A673 (cell line): Measurements from ENCODE around the gene PNRC2. TPM values are rescaled to one million over a fixed set of nuclear protein-coding genes. Genes with fewer than 3 reads are reported as not detected.

Experiments
- BruUV-seq: library from RNA; stranded (reverse); fragments of 400-500 nt; replicated peaks from 2 replicates; lab custom pipeline; 2021; lab: Mats Ljungman, UMichigan
- CTCF ChIA-PET: fragments of 300-600 bp; sonication (Branson Sonifier 250); formaldehyde crosslinking; loops from one replicate; lab custom pipeline; 2022; ENCODE audit warnings: antibody characterized with exemption; lab: Charles Lee
- POLR2A ChIA-PET: fragments of 300-600 bp; sonication (Branson Sonifier 250); formaldehyde crosslinking; loops from one replicate; lab custom pipeline; 2022; ENCODE audit warnings: antibody characterized with exemption; ENCODE audit not compliant: low non-redundant PET; lab: Charles Lee
- DNase-seq: peaks from one replicate; pipeline ENCODE4 v3.0.0-alpha.2; 2015; ENCODE audit warnings: low spot score
- H3K27ac ChIP-seq: fragments of 200-600 bp; sonication (generic); 2 replicates; pipeline ENCODE4 v1.5.1; 2016; ENCODE audit warnings: mixed run types, low read depth, mild to moderate bottlenecking, mixed read lengths, antibody characterized with exemption, low read length; ENCODE audit not compliant: poor library complexity, severe bottlenecking
- H3K27me3 ChIP-seq: fragments of 200-600 bp; sonication (generic); replicated peaks from 2 replicates; pipeline ENCODE4 v1.6.1; 2017; ENCODE audit warnings: mixed run types, low read depth, mild to moderate bottlenecking, mixed read lengths, antibody characterized with exemption, low read length; ENCODE audit not compliant: insufficient read depth, poor library complexity
- H3K36me3 ChIP-seq: fragments of 200-600 bp; sonication (generic); 2 replicates; pipeline ENCODE4 v1.6.1; 2016; ENCODE audit warnings: mixed run types, mild to moderate bottlenecking, mixed read lengths, antibody characterized with exemption, low read length; ENCODE audit not compliant: insufficient read depth, poor library complexity, severe bottlenecking
- H3K4me1 ChIP-seq: fragments of 200-600 bp; sonication (generic); 2 replicates; pipeline ENCODE4 v1.6.1; 2017; ENCODE audit warnings: mixed run types, mild to moderate bottlenecking, mixed read lengths, antibody characterized with exemption, low read length; ENCODE audit not compliant: insufficient read depth, poor library complexity, severe bottlenecking
- H3K4me3 ChIP-seq: fragments of 200-600 bp; sonication (generic); 2 replicates; pipeline ENCODE4 v1.5.1; 2016; ENCODE audit warnings: low read depth, mixed run types, mild to moderate bottlenecking, mixed read lengths, low read length; ENCODE audit not compliant: poor library complexity, severe bottlenecking
- H3K9me3 ChIP-seq: fragments of 200-600 bp; sonication (generic); 2 replicates; pipeline ENCODE4 v1.6.1; 2016; ENCODE audit warnings: mixed run types, low read depth, mild to moderate bottlenecking, mixed read lengths, antibody characterized with exemption, low read length; ENCODE audit not compliant: poor library complexity, severe bottlenecking
- EZH2 ChIP-seq: fragments of 200-600 bp; sonication (generic); IDR thresholded peaks from 2 replicates; pipeline ENCODE4 v1.6.1; 2017; ENCODE audit warnings: borderline replicate concordance, low read depth, mild to moderate bottlenecking, mixed read lengths, antibody characterized with exemption, low read length; ENCODE audit not compliant: poor library complexity, severe bottlenecking
- intact Hi-C: fragments of 100-400 bp; cut with micrococcal nuclease; formaldehyde crosslinking; loops from one replicate; pipeline ENCODE4 v1.10.0; 2022; ENCODE audit not compliant: unreplicated experiment
- total RNA-seq: library from RNA; stranded (reverse); gene quantifications from 2 replicates; pipeline ENCODE4 v1.2.3, GENCODE V29; 2021
- TF ChIP-seq, protein P1 (sequence below): fragments of 300-800, 200-600 bp; sonication (generic); conservative IDR thresholded peaks from 2 replicates; pipeline ENCODE4 v1.5.1; 2017; ENCODE audit warnings: low read depth, mild to moderate bottlenecking, antibody characterized with exemption, low read length, moderate library complexity, mixed read lengths

The PNRC2 gene
- total RNA-seq, 1 experiment from 2014 or later, result 76.2 TPM

DNA sequence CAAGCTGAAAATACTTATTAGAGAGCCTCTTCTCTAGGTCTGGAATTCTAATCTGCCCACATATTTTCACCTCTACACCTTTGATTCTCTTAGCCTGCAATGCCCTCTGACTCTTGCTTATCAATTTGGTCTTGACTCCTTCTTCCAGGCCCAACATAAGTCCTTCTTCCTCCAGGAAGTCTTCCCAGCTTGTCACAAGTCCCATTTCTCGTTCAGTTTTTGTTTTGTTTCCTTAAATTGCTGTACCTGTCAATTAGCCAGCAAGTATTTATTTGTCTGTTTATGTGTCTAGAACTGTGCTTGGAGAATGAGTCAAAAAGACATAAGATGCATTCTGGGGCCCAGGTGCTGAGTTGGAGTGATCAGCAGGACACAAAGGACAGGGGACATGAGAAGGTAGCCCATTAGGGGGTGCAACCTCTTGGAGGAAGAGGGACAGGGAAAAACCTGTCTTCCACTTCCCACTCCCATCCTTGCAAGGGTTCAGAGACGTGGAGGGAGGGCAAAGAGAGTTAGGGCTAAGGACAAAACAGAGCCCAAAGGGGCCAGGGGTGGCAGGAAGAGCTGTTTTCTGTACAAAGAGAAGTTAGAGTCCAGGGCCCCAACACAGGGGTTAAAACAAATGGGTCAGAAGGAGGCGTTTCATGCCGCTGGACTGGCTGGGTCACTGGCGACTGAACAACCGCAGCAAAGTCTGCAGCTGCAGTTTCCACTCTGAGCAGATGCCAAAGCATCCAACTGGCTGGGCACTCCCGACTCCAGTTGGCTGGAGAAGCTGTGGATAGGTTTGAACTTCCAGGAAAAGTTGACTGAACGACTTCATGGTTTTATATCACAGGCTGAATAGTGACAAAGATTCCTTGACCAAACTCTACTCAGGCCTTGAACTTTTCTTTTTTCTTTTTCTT, 35.8 kb upstream of the PNRC2 start:
- ChIA-PET POLR2A (no interaction called here), CTCF (no interaction called here)
- Histone ChIP-seq H3K4me3 (no peak overlapping the region), H3K27me3 (no peaks in the 10 kb centered on the region), H3K36me3 (no peaks in the 10 kb centered on the region), H3K9me3 (no peaks in the 10 kb centered on the region), H3K27ac (no peak overlapping the region), H3K4me1 (no peaks in the 10 kb centered on the region)
- no peak for DNase-seq
- intact Hi-C loops, result no loop called here
- no peak for TF ChIP-seq EZH2
- TF ChIP-seq, protein P1, sequence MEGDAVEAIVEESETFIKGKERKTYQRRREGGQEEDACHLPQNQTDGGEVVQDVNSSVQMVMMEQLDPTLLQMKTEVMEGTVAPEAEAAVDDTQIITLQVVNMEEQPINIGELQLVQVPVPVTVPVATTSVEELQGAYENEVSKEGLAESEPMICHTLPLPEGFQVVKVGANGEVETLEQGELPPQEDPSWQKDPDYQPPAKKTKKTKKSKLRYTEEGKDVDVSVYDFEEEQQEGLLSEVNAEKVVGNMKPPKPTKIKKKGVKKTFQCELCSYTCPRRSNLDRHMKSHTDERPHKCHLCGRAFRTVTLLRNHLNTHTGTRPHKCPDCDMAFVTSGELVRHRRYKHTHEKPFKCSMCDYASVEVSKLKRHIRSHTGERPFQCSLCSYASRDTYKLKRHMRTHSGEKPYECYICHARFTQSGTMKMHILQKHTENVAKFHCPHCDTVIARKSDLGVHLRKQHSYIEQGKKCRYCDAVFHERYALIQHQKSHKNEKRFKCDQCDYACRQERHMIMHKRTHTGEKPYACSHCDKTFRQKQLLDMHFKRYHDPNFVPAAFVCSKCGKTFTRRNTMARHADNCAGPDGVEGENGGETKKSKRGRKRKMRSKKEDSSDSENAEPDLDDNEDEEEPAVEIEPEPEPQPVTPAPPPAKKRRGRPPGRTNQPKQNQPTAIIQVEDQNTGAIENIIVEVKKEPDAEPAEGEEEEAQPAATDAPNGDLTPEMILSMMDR, result no peak
- no TSS peak for BruUV-seq

DNA sequence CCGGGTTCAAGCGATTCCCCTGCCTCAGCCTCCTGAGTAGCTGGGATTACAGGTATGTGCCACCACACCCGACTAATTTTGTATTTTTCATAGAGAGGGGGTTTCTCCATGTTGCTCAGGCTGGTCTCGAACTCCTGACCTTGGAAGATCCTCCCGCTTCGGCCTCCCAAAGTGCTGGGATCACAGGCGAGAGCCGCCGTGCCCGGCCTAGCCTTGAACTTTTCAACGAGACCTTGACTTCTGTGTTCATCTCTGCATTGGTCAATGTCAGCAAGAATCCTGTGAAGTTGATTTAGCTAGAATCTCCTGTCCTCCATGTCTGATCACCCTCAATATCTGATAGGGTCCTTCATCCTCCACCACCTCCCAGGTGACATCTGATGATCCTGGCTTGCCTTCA, 35.0 kb upstream of the PNRC2 start:
- no peak overlapping the region for H3K4me3 ChIP-seq
- ChIA-PET POLR2A (no interaction called here), CTCF (no interaction called here)
- no peaks in the 10 kb centered on the region for H3K36me3 ChIP-seq
- no TSS peak for BruUV-seq
- no peak for TF ChIP-seq EZH2
- TF ChIP-seq, protein P1, result no peak
- no peaks in the 10 kb centered on the region for H3K4me1 ChIP-seq
- no peak overlapping the region for H3K27ac ChIP-seq
- no peak for DNase-seq
- H3K27me3 ChIP-seq, result no peaks in the 10 kb centered on the region
- no peaks in the 10 kb centered on the region for H3K9me3 ChIP-seq
- intact Hi-C loops, result no loop called here

- ChIA-PET POLR2A (no interaction called here), CTCF (no interaction called here)
- TF ChIP-seq, protein P1, result no peak
- no peak for TF ChIP-seq EZH2
These were observed 34.3 kb upstream of the PNRC2 start for GRCh38 chr1:23925279-23925678.

More at GRCh38 chr1:23925279-23925678, 34.3 kb upstream of the PNRC2 start:
- no TSS peak for BruUV-seq
- Histone ChIP-seq H3K36me3 (no peaks in the 10 kb centered on the region), H3K9me3 (no peaks in the 10 kb centered on the region), H3K4me1 (no peaks in the 10 kb centered on the region), H3K27ac (no peak overlapping the region), H3K4me3 (no peak overlapping the region), H3K27me3 (no peaks in the 10 kb centered on the region)
- intact Hi-C loops, result no loop called here
- DNase-seq, result no peak
